MM.1S (cell line): Measurements from ENCODE around the gene PTGR3.

ENCODE experiments used
- DNase-seq: peaks from one replicate; pipeline ENCODE4 v3.0.0-alpha.2; 2015
- H2AFZ ChIP-seq: fragments of 300-600 bp; sonication (generic); 2 replicates; pipeline ENCODE4 v1.6.0; 2016; ENCODE audit warnings: antibody characterized with exemption, low read length
- H3F3A ChIP-seq: fragments of 300-600 bp; sonication (generic); 2 replicates; pipeline ENCODE4 v1.6.1; 2016; ENCODE audit warnings: mild to moderate bottlenecking, antibody characterized with exemption, low read length, moderate library complexity, mixed read lengths; ENCODE audit not compliant: insufficient read depth
- H3K27ac ChIP-seq: fragments of 300-600 bp; sonication (generic); 2 replicates; pipeline ENCODE4 v1.5.1; 2016; ENCODE audit warnings: mild to moderate bottlenecking, low read length
- H3K27me3 ChIP-seq: fragments of 300-600 bp; sonication (generic); replicated peaks from 2 replicates; pipeline ENCODE4 v1.6.0; 2016; ENCODE audit warnings: low read length; ENCODE audit not compliant: insufficient read depth
- H3K36me3 ChIP-seq: fragments of 300-600 bp; sonication (generic); replicated peaks from 2 replicates; pipeline ENCODE4 v1.6.1; 2016; ENCODE audit warnings: mild to moderate bottlenecking, low read length, mixed read lengths; ENCODE audit not compliant: insufficient read depth
- H3K4me1 ChIP-seq: fragments of 300-600 bp; sonication (generic); 2 replicates; pipeline ENCODE4 v1.6.1; 2016; ENCODE audit warnings: low read length, mixed read lengths
- H3K4me2 ChIP-seq: fragments of 300-600 bp; sonication (generic); 2 replicates; pipeline ENCODE4 v1.6.0; 2016; ENCODE audit warnings: low read depth, low read length
- H3K4me3 ChIP-seq: fragments of 300-600 bp; sonication (generic); 2 replicates; pipeline ENCODE4 v1.5.1; 2016; ENCODE audit warnings: low read length, mixed read lengths
- H3K79me2 ChIP-seq: fragments of 300-600 bp; sonication (generic); 2 replicates; pipeline ENCODE4 v1.6.1; 2016; ENCODE audit warnings: mixed run types, low read length, mixed read lengths
- H3K9ac ChIP-seq: fragments of 300-600 bp; sonication (generic); 2 replicates; pipeline ENCODE4 v1.6.1; 2016; ENCODE audit warnings: low read length, mixed read lengths
- H3K9me2 ChIP-seq: fragments of 300-600 bp; sonication (generic); replicated peaks from 2 replicates; pipeline ENCODE4 v1.6.1; 2016; ENCODE audit warnings: mild to moderate bottlenecking, low read length, mixed read lengths; ENCODE audit not compliant: insufficient read depth
- H3K9me3 ChIP-seq: fragments of 300-600 bp; sonication (generic); replicated peaks from 2 replicates; pipeline ENCODE4 v1.6.1; 2016; ENCODE audit warnings: mild to moderate bottlenecking, low read length, mixed read lengths; ENCODE audit not compliant: insufficient read depth
- H4K20me1 ChIP-seq: fragments of 300-600 bp; sonication (generic); 2 replicates; pipeline ENCODE4 v1.6.1; 2016; ENCODE audit warnings: mild to moderate bottlenecking, low read length, moderate library complexity, mixed read lengths; ENCODE audit not compliant: insufficient read depth
- EZH2 ChIP-seq: fragments of 300-600 bp; sonication (generic); optimal IDR thresholded peaks from 2 replicates; pipeline ENCODE3; 2017; ENCODE audit warnings: low read depth, mild to moderate bottlenecking, antibody characterized with exemption, low read length, mixed read lengths
- EZH2phosphoT487 ChIP-seq: fragments of 300-600 bp; sonication (generic); IDR thresholded peaks from 2 replicates; pipeline ENCODE4 v1.6.1; 2018; ENCODE audit warnings: antibody characterized with exemption, low read length
- TF ChIP-seq, protein P1 (sequence below): fragments of 300-600 bp; sonication (generic); IDR thresholded peaks from 2 replicates; pipeline ENCODE4 v1.5.1; 2016; ENCODE audit warnings: antibody characterized with exemption, low read length, mixed read lengths

The PTGR3 gene

DNA sequence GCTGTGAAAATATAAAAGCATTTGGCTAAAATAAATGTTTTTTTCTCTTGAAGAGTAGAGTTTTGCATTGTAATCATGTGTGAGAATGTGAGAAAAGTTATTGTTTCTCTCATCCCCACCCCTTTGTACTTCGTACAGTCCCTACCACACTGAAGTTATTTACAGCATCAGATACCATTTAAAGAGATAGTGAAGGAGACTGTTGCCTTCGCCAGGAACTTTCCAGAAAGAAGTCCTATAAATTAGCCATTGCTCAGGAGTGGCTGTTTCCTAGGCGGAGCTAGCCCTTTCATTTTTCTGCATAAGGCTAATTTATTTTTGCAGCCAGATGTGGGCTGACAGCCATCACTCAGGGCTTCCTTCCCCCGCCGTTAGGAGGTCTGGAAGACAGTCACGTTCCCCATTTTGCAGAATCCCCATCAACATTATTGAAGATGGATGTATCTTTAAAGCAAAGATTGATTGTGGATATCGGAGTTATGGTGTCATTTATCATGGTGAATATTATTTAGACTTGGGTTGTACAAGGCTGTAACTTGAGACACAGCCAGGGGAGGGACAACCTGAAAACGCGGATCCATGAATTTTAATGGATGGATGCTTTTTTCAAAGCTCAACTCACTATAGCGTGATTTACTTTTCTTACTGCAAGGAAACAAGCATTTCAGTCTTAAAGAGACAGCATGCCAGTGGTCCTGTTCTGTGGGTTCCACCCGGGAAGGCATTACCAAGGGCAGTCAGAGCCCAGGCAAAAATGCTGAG is 18.8 kb upstream of the PTGR3 start:
- Histone ChIP-seq H3K4me2 (no peak overlapping the region), H3K4me1 (no peaks in the 10 kb centered on the region), H3K27ac (no peak overlapping the region), H3K4me3 (no peak overlapping the region), H3K9ac (no peak overlapping the region), H3K9me2 (no peaks in the 10 kb centered on the region), H3K9me3 (no peaks in the 10 kb centered on the region), H3K79me2 (peaks cover 40% of the 10 kb centered on the region), H3K36me3 (no peaks in the 10 kb centered on the region), H4K20me1 (no peaks in the 10 kb centered on the region), H3F3A (no peaks in the 10 kb centered on the region), H2AFZ (no peak overlapping the region), H3K27me3 (no peaks in the 10 kb centered on the region)
- DNase-seq: no peak
- TF ChIP-seq EZH2 (no peak), EZH2phosphoT487 (no peak)
- TF ChIP-seq, protein P1, sequence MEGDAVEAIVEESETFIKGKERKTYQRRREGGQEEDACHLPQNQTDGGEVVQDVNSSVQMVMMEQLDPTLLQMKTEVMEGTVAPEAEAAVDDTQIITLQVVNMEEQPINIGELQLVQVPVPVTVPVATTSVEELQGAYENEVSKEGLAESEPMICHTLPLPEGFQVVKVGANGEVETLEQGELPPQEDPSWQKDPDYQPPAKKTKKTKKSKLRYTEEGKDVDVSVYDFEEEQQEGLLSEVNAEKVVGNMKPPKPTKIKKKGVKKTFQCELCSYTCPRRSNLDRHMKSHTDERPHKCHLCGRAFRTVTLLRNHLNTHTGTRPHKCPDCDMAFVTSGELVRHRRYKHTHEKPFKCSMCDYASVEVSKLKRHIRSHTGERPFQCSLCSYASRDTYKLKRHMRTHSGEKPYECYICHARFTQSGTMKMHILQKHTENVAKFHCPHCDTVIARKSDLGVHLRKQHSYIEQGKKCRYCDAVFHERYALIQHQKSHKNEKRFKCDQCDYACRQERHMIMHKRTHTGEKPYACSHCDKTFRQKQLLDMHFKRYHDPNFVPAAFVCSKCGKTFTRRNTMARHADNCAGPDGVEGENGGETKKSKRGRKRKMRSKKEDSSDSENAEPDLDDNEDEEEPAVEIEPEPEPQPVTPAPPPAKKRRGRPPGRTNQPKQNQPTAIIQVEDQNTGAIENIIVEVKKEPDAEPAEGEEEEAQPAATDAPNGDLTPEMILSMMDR: no peak

DNA sequence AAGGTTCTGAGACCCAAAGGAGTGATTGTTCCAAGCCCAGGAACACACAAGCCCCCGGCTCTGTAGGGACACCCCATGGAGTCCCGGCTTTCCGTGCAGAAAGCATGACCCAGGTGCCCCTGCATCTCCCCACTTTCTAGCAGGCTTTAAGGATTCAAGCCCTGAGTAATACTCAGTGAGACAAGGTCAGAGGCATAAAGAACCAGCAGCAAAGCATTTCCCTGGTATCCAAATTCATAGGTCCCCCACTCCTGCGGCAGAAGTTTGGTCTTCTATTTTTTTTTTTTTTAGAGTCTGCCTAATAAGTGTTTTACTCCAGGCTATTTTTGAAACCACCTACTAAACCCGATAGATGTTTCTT is 18.0 kb upstream of the PTGR3 start:
- H3K9ac ChIP-seq: no peak overlapping the region
- H2AFZ ChIP-seq: no peak overlapping the region
- no peaks in the 10 kb centered on the region for H4K20me1 ChIP-seq
- H3K27me3 ChIP-seq: no peaks in the 10 kb centered on the region
- H3K4me1 ChIP-seq: no peaks in the 10 kb centered on the region
- no peaks in the 10 kb centered on the region for H3K36me3 ChIP-seq
- H3K4me3 ChIP-seq: no peak overlapping the region
- DNase-seq: no peak
- TF ChIP-seq EZH2phosphoT487 (no peak), EZH2 (no peak)
- TF ChIP-seq, protein P1: no peak
- no peaks in the 10 kb centered on the region for H3K9me2 ChIP-seq
- H3K4me2 ChIP-seq: no peak overlapping the region
- no peaks in the 10 kb centered on the region for H3F3A ChIP-seq
- no peak overlapping the region for H3K27ac ChIP-seq
- H3K79me2 ChIP-seq: peaks cover 46% of the 10 kb centered on the region
- H3K9me3 ChIP-seq: no peaks in the 10 kb centered on the region

DNA sequence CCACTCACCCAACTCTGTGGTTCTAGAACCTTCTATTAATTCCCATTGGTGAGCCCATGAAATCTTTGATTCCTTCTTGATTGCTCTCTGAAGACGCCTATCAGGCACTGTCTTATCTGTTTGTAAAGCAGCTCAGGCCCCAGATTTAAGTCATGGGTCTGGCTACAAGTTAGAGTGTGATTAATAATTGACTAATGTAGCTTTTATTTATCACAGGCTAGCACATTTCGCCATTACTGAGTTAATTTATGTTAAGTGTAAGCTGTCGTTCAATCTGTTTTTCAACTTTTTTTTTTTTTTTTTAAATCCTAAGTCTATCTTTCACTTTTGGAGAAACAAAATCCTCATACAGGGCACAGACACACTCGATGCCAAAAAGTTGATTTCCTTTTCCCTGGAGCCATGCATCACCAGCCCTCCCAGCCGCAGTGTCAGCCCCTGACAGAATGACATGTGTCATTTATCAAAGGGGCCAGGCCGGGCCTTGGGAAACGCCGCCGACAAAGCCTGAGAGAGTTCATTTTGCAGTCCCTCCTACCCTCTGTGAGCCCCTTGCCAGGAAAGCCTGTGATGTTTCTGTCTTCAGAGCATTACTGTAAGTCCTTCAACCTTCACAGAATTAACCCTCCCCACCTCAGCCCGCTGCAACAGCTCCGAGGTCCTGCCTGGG is 17.5 kb upstream of the PTGR3 start:
- H3K9ac ChIP-seq: no peak overlapping the region
- peaks cover 47% of the 10 kb centered on the region for H3K79me2 ChIP-seq
- DNase-seq: no peak
- no peak overlapping the region for H3K4me2 ChIP-seq
- no peak overlapping the region for H3K4me3 ChIP-seq
- H3K27me3 ChIP-seq: no peaks in the 10 kb centered on the region
- no peaks in the 10 kb centered on the region for H3F3A ChIP-seq
- no peaks in the 10 kb centered on the region for H3K4me1 ChIP-seq
- no peaks in the 10 kb centered on the region for H3K9me3 ChIP-seq
- H3K36me3 ChIP-seq: no peaks in the 10 kb centered on the region
- H3K27ac ChIP-seq: no peak overlapping the region
- H2AFZ ChIP-seq: no peak overlapping the region
- TF ChIP-seq EZH2phosphoT487 (no peak), EZH2 (no peak)
- TF ChIP-seq, protein P1: no peak
- H4K20me1 ChIP-seq: no peaks in the 10 kb centered on the region
- no peaks in the 10 kb centered on the region for H3K9me2 ChIP-seq
